ENCODE measurements around the gene PHLPP1. TPM values are rescaled to one million over a fixed set of nuclear protein-coding genes. Genes with fewer than 3 reads are reported as not detected.
A peak's percentile ranks its signal among the peaks of the same experiment; 100 is the strongest.

PHLPP1 gene
- total RNA-seq, 1 experiment from 2014 or later: 39.9 TPM

DNA sequence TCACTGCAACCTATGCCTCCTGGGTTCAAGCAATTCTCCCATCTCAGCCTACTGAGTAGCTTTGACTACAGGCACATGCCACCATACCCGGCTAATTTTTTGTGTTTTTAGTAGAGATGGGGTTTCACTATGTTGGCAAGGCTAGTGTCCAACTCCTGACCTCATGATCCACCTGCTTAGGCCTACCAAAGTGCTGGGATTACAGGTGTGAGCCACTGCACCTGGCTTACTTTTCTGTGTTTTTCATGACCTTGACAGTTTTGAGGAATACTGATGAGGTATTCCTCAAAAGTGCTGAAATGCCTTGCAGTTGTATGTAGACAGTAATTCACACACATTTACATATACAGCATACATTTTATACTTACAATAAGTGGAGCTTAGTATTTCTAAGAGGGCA lies 126.1 kb downstream of the PHLPP1 start:
- no peaks in the 10 kb centered on the region for H3K27me3 Mint-ChIP-seq (ENCODE audit: low read depth)
- Histone ChIP-seq H3K79me2 (ENCODE audit: insufficient read depth, low read length) (peaks cover 12% of the 10 kb centered on the region; the same call in 1 of the 2 replicates), H3K4me1 (ENCODE audit: insufficient read depth, low read length) (peaks cover 8% of the 10 kb centered on the region), H3K4ac (ENCODE audit: low read depth, low read length) (no peak overlapping the region), H4K91ac (ENCODE audit: insufficient read length, low read depth, low read length) (no peak overlapping the region), H2BK5ac (ENCODE audit: insufficient read length, low read length) (no peak overlapping the region), H2BK20ac (ENCODE audit: low read depth, low read length, poor library complexity, severe bottlenecking) (no peak overlapping the region), H2AFZ (ENCODE audit: low read length) (no peak overlapping the region), H3K56ac (ENCODE audit: insufficient read length, low read depth, low read length) (no peak overlapping the region), H3K4me2 (ENCODE audit: insufficient read depth, insufficient read length, low read length) (no peak overlapping the region), H3K23me2 (ENCODE audit: insufficient read length, low read depth, low read length, poor library complexity, severe bottlenecking) (no peaks in the 10 kb centered on the region), H2AK5ac (ENCODE audit: insufficient read length, low read length) (no peak overlapping the region), H3K9ac (ENCODE audit: extremely low read depth, insufficient read length, low read length) (no peak overlapping the region), H4K8ac (replicated peaks; ENCODE audit: insufficient read length, low read depth, low read length) (no peak overlapping the region), H3K23ac (ENCODE audit: insufficient read length, low read depth, low read length) (no peak overlapping the region), H3K9me3 (ENCODE audit: control insufficient read depth, low read depth, low read length) (no peaks in the 10 kb centered on the region), H2BK120ac (ENCODE audit: low read depth, low read length, poor library complexity, severe bottlenecking) (no peak overlapping the region), H2BK15ac (ENCODE audit: low read depth, low read length) (no peak overlapping the region), H3K79me1 (ENCODE audit: insufficient read depth, low read depth, low read length, poor library complexity, severe bottlenecking) (peaks cover 5% of the 10 kb centered on the region), H3T11ph (ENCODE audit: low read length) (no peak overlapping the region), H3K14ac (ENCODE audit: insufficient read depth, low read length) (no peak overlapping the region), H3K18ac (ENCODE audit: insufficient read length, low read depth, low read length) (no peak overlapping the region), H4K20me1 (ENCODE audit: control insufficient read depth, insufficient read depth, insufficient read length) (no peaks in the 10 kb centered on the region), H3K27me3 (ENCODE audit: insufficient read depth, low read length) (no peaks in the 10 kb centered on the region), H2BK12ac (ENCODE audit: insufficient read length, low read depth, low read length) (no peak overlapping the region), H4K5ac (ENCODE audit: insufficient read length, low read depth, low read length) (no peak overlapping the region), H3K27ac (ENCODE audit: insufficient read length, low read depth, low read length) (no peak overlapping the region)
- no CpG with 5 or more reads among the region's 1 CpG for WGBS (ENCODE audit: extremely low coverage, insufficient read length, low lambda C conversion rate)
- H3K4me3 Mint-ChIP-seq: no peak overlapping the region
- TF ChIP-seq CTCF (conservative IDR thresholded peaks at IDR 0.05): no peak
- no peak for DNase-seq
- peaks cover 53 to 58% of the 10 kb centered on the region in 2 experiments for H3K4me1 Mint-ChIP-seq
- no peaks in the 10 kb centered on the region for H3K9me3 Mint-ChIP-seq
- peak overlapping the region; percentile 18 to 96 (median 88); a peak in 4 of 7 replicates for H3K27ac Mint-ChIP-seq
- peaks cover 8 to 11% (median 10%) of the 10 kb centered on the region in 3 experiments; a peak in 5 of 7 replicates for H3K36me3 Mint-ChIP-seq (ENCODE audit: insufficient read depth in 1 of 3, low read depth in 3 of 3)

All from H9 (cell line).